Naive B cell (primary cell): ENCODE data around the gene CCL11. TPM values are rescaled to one million over a fixed set of nuclear protein-coding genes. Genes with fewer than 3 reads are reported as not detected.
"Not testable (repeated sequence)": the region's sequence is repeated elsewhere in the genome, so short reads cannot be mapped to it uniquely, and the experiment has no call there.

Experiments used
- ATAC-seq, 2 donors: fragments of 150-1000 bp; cut with Tn5 transposase; 2 replicates each; pipeline ENCODE4 v1.10.0; 2021; ENCODE audit warnings: low read depth in 2 of 2, mild to moderate bottlenecking in 2 of 2, moderate library complexity in 2 of 2
- DNase-seq: peaks from one replicate; pipeline ENCODE4 v3.0.0; 2022
- H3K27ac Mint-ChIP-seq, 6 donors: one replicate each; pipeline ENCODE4 v1.8.0; 2020 to 2022; ENCODE audit warnings: mild to moderate bottlenecking in 6 of 6, mixed read lengths in 6 of 6, moderate library complexity in 5 of 6, inconsistent platforms in 2 of 6
- H3K27me3 Mint-ChIP-seq, 3 donors: one replicate each; pipeline ENCODE4 v1.8.0; 2021 to 2022; ENCODE audit warnings: mixed read lengths in 3 of 3, mild to moderate bottlenecking in 1 of 3
- H3K36me3 Mint-ChIP-seq, 2 donors: one replicate each; pipeline ENCODE4 v1.8.0; 2020 to 2022; ENCODE audit warnings: mixed read lengths in 2 of 2, inconsistent platforms in 1 of 2, mild to moderate bottlenecking in 1 of 2
- H3K4me1 Mint-ChIP-seq, 3 donors: one replicate each; pipeline ENCODE4 v1.8.0; 2020 to 2022; ENCODE audit warnings: mixed read lengths in 3 of 3, inconsistent platforms in 1 of 3, mild to moderate bottlenecking in 1 of 3, moderate library complexity in 1 of 3
- H3K4me3 Mint-ChIP-seq, 8 donors: one replicate each; pipeline ENCODE4 v1.8.0; 2020 to 2022; ENCODE audit warnings: mild to moderate bottlenecking in 8 of 8, mixed read lengths in 8 of 8, moderate library complexity in 8 of 8, inconsistent platforms in 2 of 8
- H3K9me3 Mint-ChIP-seq, 7 donors: one replicate each; pipeline ENCODE4 v1.8.0; 2020 to 2022; ENCODE audit warnings: mixed read lengths in 7 of 7, mild to moderate bottlenecking in 5 of 7, inconsistent platforms in 2 of 7, moderate library complexity in 1 of 7
- polyA plus RNA-seq, 6 donors: library from polyadenylated mRNA; unstranded; fragments of 300-500 nt; fragmentation: Illumina TruSeq; gene quantifications; one replicate each; pipeline ENCODE4 v1.2.3, GENCODE V29; 2021; ENCODE audit warnings: low read depth in 6 of 6

CCL11 gene
- polyA plus RNA-seq, 6 donors from 2014 or later, result not detected

GRCh38 chr17:34303606-34304005, 18.1 kb downstream of the CCL11 start:
- Mint-ChIP-seq H3K9me3 (peaks cover 0 to 4% (median 0%) of the 10 kb centered on the region in 7 donors), H3K27me3 (peaks cover 42 to 56% (median 49%) of the 10 kb centered on the region in 3 donors), H3K4me3 (no peak overlapping the region), H3K4me1 (peaks cover 5 to 13% (median 13%) of the 10 kb centered on the region in 3 donors), H3K27ac (no peak overlapping the region), H3K36me3 (peaks cover 0 to 3% of the 10 kb centered on the region in 2 donors)
- ATAC-seq (no peak), DNase-seq (no peak)

DNA sequence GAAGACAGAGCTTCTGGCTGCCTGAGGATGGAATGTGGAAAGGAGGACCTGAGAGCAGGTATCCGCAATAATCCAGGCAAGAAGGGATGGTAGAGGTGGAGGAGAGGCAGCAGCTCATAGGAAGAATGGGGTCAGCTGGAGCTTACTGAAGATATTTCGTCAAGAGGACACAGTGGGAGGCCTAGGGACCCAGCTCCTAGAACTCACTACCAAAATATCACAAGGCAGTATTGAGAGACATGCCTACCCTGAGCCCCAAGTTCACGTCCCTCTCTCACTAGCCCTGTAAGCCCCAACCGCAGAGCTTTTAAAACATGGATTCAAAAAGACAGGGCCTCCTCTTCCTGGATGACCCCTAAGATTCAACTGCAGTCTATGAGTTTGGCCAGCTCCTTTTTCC, 19.5 kb downstream of the CCL11 start:
- H3K9me3 Mint-ChIP-seq, result no peaks in the 10 kb centered on the region
- ATAC-seq, result no peak
- H3K4me3 Mint-ChIP-seq, result no peak overlapping the region
- no peak for DNase-seq
- peaks cover 35 to 52% (median 41%) of the 10 kb centered on the region in 3 donors for H3K27me3 Mint-ChIP-seq
- H3K36me3 Mint-ChIP-seq, result peaks cover 0 to 3% of the 10 kb centered on the region in 2 donors
- peaks cover under 1 to 5% (median 2%) of the 10 kb centered on the region in 3 donors for H3K4me1 Mint-ChIP-seq
- no peak overlapping the region for H3K27ac Mint-ChIP-seq

DNA sequence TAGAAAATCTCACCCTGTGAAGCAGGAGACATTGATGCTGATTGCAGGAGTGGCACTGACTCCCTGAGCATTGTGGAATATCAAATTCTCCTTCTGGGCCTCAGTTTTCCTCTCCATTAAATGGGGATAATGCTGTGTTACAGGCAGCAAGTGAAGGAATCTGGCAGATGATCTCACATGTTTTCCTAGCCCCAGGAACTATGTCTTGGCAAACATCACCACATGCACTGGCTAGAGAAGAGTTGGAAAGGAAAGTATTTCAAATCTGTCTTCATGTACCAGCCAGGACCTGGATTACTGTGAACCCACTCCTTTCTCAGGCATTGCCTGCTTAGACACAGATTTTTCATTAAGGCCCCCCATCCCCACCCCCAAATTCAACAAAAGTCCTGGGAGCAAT, 20.1 kb downstream of the CCL11 start:
- H3K27me3 Mint-ChIP-seq, result peaks cover 37 to 53% (median 46%) of the 10 kb centered on the region in 3 donors
- peaks cover 0 to 3% (median 0%) of the 10 kb centered on the region in 3 donors for H3K4me1 Mint-ChIP-seq
- ATAC-seq, result no peak
- DNase-seq, result no peak
- no peaks in the 10 kb centered on the region for H3K9me3 Mint-ChIP-seq
- H3K4me3 Mint-ChIP-seq, result no peak overlapping the region
- peaks cover 0 to 3% of the 10 kb centered on the region in 2 donors for H3K36me3 Mint-ChIP-seq
- no peak overlapping the region for H3K27ac Mint-ChIP-seq

- ATAC-seq, result no peak
- no peaks in the 10 kb centered on the region for H3K4me1 Mint-ChIP-seq
- no peaks in the 10 kb centered on the region for H3K36me3 Mint-ChIP-seq
Observed at GRCh38 chr17:34306466-34306865, 20.9 kb downstream of the CCL11 start.

GRCh38 chr17:34307110-34307509, 21.6 kb downstream of the CCL11 start:
- DNase-seq (no peak), ATAC-seq (no peak)
- Mint-ChIP-seq H3K9me3 (no peaks in the 10 kb centered on the region), H3K4me1 (no peaks in the 10 kb centered on the region), H3K27me3 (peaks cover 28 to 41% (median 38%) of the 10 kb centered on the region in 3 donors), H3K36me3 (no peaks in the 10 kb centered on the region), H3K27ac (no peak overlapping the region), H3K4me3 (no peak overlapping the region)

More at GRCh38 chr17:34306466-34306865, 20.9 kb downstream of the CCL11 start:
- H3K4me3 Mint-ChIP-seq, result no peak overlapping the region
- DNase-seq, result no peak
- no peaks in the 10 kb centered on the region for H3K9me3 Mint-ChIP-seq
- no peak overlapping the region for H3K27ac Mint-ChIP-seq
- H3K27me3 Mint-ChIP-seq, result peaks cover 34 to 48% (median 42%) of the 10 kb centered on the region in 3 donors

DNA sequence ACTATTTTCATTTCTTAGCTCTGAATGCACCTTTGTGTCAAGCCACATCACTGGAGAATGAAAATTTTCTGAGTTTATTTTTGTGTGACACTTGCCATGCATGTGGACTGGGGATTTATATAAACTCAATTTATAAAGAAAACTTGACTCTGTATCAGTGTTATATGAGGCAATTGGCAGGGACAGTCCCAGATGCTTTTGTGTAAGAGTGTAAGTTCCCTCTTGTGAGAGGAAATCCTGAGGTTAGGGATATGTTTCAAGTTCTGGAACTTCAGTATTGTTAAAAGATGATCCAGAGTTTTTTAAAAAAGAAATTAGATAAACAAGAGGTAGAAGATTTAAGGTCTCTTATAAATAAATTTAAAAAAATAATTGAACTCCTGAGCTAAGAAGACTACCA, 22.8 kb downstream of the CCL11 start:
- no peak for ATAC-seq
- no peaks in the 10 kb centered on the region for H3K36me3 Mint-ChIP-seq
- no peak overlapping the region for H3K27ac Mint-ChIP-seq
- DNase-seq, result no peak
- H3K27me3 Mint-ChIP-seq, result peaks cover 32 to 42% (median 34%) of the 10 kb centered on the region in 3 donors
- H3K4me1 Mint-ChIP-seq, result no peaks in the 10 kb centered on the region
- no peaks in the 10 kb centered on the region for H3K9me3 Mint-ChIP-seq
- no peak overlapping the region for H3K4me3 Mint-ChIP-seq

GRCh38 chr17:34311291-34311690, 25.7 kb downstream of the CCL11 start:
- H3K4me1 Mint-ChIP-seq, result peaks cover 0 to 10% (median 7%) of the 10 kb centered on the region in 3 donors
- DNase-seq (no peak), ATAC-seq (no peak)
- no peaks in the 10 kb centered on the region for H3K36me3 Mint-ChIP-seq
- no peaks in the 10 kb centered on the region for H3K9me3 Mint-ChIP-seq
- H3K4me3 Mint-ChIP-seq, result no peak overlapping the region
- H3K27me3 Mint-ChIP-seq, result peaks cover 23 to 48% (median 32%) of the 10 kb centered on the region in 3 donors
- no peak overlapping the region for H3K27ac Mint-ChIP-seq

DNA sequence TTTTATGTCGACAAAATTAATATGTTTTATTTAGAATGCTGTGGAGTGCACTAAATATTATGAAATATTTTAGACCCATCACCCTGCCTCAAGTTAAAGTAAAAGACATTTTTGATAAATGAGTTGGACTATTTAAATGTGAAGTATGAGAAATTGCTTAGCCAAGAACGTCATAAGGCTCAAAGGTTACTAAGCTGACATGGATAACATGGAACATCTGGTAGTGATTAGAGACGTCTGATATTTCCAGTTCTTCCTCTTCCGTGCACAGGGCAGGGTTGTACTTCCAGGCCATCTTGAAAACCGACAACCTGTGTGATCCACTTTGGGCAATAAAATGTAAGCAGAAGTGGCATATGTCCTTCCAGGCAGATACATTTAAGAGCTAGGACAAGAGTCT, 26.5 kb downstream of the CCL11 start:
- H3K4me1 Mint-ChIP-seq, result peaks cover 0 to 10% (median 7%) of the 10 kb centered on the region in 3 donors
- H3K9me3 Mint-ChIP-seq, result no peaks in the 10 kb centered on the region
- peaks cover 30 to 40% (median 32%) of the 10 kb centered on the region in 3 donors for H3K27me3 Mint-ChIP-seq
- H3K27ac Mint-ChIP-seq, result no peak overlapping the region
- H3K4me3 Mint-ChIP-seq, result no peak overlapping the region
- H3K36me3 Mint-ChIP-seq, result no peaks in the 10 kb centered on the region
- DNase-seq (no peak), ATAC-seq (no peak)

DNA sequence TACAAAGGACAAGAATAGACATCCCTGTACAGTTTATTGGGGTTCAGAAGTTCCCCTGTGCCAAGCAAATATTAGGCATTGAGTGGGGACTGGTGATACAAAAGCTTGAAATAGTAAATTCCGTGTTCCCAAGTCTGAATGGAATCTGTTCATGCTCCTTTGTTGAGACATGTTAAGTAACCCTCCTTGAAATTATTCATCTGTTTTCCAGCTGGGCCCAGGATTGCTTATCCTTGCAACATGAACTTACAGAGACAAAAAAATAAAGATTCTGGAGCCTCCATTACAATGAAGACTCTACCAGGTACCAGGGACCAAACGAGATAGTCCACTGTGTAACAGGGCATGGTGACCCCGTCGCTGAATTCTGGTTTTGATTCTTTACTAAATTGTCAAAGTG, 27.6 kb downstream of the CCL11 start:
- Mint-ChIP-seq H3K4me1 (peaks cover 0 to 10% (median 7%) of the 10 kb centered on the region in 3 donors), H3K36me3 (no peaks in the 10 kb centered on the region), H3K27me3 (peaks cover 23 to 30% (median 24%) of the 10 kb centered on the region in 3 donors), H3K27ac (peak overlapping the region in 1 of 6 donors; percentile 35), H3K9me3 (no peaks in the 10 kb centered on the region), H3K4me3 (no peak overlapping the region)
- ATAC-seq (no peak), DNase-seq (no peak)

DNA sequence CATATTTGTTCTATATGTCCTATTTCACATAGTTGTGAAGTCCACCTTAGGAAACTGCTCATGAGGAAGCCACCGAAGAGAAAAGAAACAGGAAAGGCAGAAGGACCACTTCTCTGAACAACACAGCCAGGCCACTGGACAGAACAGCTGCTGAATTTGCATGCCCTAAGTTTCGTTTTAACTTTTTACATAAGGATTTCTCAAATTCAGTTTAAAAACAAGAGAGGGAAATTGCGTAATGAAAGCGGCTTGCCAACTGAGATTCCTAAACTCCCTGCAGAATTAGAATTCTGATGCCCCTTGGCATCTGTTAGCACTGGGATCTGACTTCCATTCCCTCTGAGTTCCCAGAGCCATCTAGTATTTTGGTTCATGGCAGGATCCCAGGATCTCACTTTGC, 28.7 kb downstream of the CCL11 start:
- Mint-ChIP-seq H3K9me3 (no peaks in the 10 kb centered on the region), H3K36me3 (no peaks in the 10 kb centered on the region), H3K27me3 (peaks cover 22 to 28% (median 24%) of the 10 kb centered on the region in 3 donors), H3K27ac (no peak overlapping the region), H3K4me3 (no peak overlapping the region), H3K4me1 (peaks cover 0 to 10% (median 7%) of the 10 kb centered on the region in 3 donors)
- no peak for ATAC-seq
- no peak for DNase-seq

GRCh38 chr17:34318474-34318873, 32.9 kb downstream of the CCL11 start:
- H3K27me3 Mint-ChIP-seq, result peaks cover 7 to 32% (median 25%) of the 10 kb centered on the region in 3 donors
- no peak for ATAC-seq
- H3K36me3 Mint-ChIP-seq, result no peaks in the 10 kb centered on the region
- peaks cover 0 to 10% (median 7%) of the 10 kb centered on the region in 3 donors for H3K4me1 Mint-ChIP-seq
- H3K27ac Mint-ChIP-seq, result no peak overlapping the region
- DNase-seq, result no peak
- peaks cover 0 to 7% (median 2%) of the 10 kb centered on the region in 7 donors for H3K9me3 Mint-ChIP-seq
- no peak overlapping the region for H3K4me3 Mint-ChIP-seq

DNA sequence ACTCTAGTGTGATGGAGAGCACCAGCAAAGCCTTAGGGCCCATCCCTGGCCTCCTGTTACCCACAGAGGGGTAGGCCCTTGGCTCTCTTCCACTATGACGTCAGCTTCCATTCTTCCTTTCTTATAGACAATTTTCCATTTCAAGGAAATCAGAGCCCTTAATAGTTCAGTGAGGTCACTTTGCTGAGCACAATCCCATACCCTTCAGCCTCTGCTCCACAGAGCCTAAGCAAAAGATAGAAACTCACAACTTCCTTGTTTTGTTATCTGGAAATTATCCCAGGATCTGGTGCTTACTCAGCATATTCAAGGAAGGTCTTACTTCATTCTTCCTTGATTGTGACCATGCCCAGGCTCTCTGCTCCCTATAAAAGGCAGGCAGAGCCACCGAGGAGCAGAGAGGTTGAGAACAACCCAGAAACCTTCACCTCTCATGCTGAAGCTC, 33.5 kb downstream of the CCL11 start, which contains the start of gene CCL8:
Gene CCL8 (plus strand): TSS at position 397 of the 445 bp plus-strand sequence. CDS start 67 bp downstream, outside the sequence.
- Mint-ChIP-seq H3K4me1 (peaks cover 0 to 8% (median 6%) of the 10 kb centered on the region in 3 donors), H3K4me3 (no peak within 1 kb of the TSS), H3K36me3 (no peaks in the 10 kb centered on the region), H3K9me3 (peaks cover 5 to 13% (median 6%) of the 10 kb centered on the region in 7 donors), H3K27me3 (peaks cover 7 to 38% (median 22%) of the 10 kb centered on the region in 3 donors), H3K27ac (no peak within 1 kb of the TSS)
- DNase-seq (no peak), ATAC-seq (no peak)

- DNase-seq (no peak), ATAC-seq (no peak)
- Mint-ChIP-seq H3K36me3 (peaks cover 7 to 16% of the 10 kb centered on the region in 2 donors), H3K4me1 (no peaks in the 10 kb centered on the region), H3K4me3 (no peak overlapping the region), H3K27me3 (peaks cover 18 to 44% (median 18%) of the 10 kb centered on the region in 3 donors), H3K9me3 (peaks cover 5 to 35% (median 21%) of the 10 kb centered on the region in 7 donors), H3K27ac (no peak overlapping the region)
Observed at GRCh38 chr17:34321964-34322363, 36.4 kb downstream of the CCL11 start.

- not testable (repeated sequence) for H3K4me1 Mint-ChIP-seq, H3K4me3 Mint-ChIP-seq, DNase-seq, H3K27ac Mint-ChIP-seq, ATAC-seq
- Mint-ChIP-seq H3K27me3 (peaks cover 18 to 52% (median 29%) of the 10 kb centered on the region in 3 donors), H3K36me3 (peaks cover 7 to 16% of the 10 kb centered on the region in 2 donors), H3K9me3 (peaks cover 5 to 35% (median 21%) of the 10 kb centered on the region in 7 donors)
Observed at GRCh38 chr17:34327580-34327979, 42.0 kb downstream of the CCL11 start.
